ENCODE data around the gene HOXC10.

HOXC10 gene

GRCh38 chr12:53951577-53952334 lies 33.2 kb upstream of the HOXC10 start:
- no peak overlapping the region for H3K4me3 ChIP-seq (ENCODE audit: low read length)
- DNase-seq (ENCODE audit: low read depth), result no peak
- TF ChIP-seq CTCF (conservative IDR thresholded peaks at IDR 0.05; ENCODE audit: low read length), result no peak

GRCh38 chr12:53952335-53952694 lies 32.6 kb upstream of the HOXC10 start:
- H3K4me3 ChIP-seq (ENCODE audit: low read length), result no peak overlapping the region
- TF ChIP-seq CTCF (conservative IDR thresholded peaks at IDR 0.05; ENCODE audit: low read length), result no peak
- DNase-seq (ENCODE audit: low read depth), result no peak

GRCh38 chr12:53952871-53953734 lies 31.8 kb upstream of the HOXC10 start:
- no peak for DNase-seq (ENCODE audit: low read depth)
- H3K4me3 ChIP-seq (ENCODE audit: low read length), result no peak overlapping the region

GRCh38 chr12:53953831-53954693 lies 30.9 kb upstream of the HOXC10 start:
- TF ChIP-seq CTCF (conservative IDR thresholded peaks at IDR 0.05; ENCODE audit: low read length), result no peak
- H3K4me3 ChIP-seq (ENCODE audit: low read length), result no peak overlapping the region
- DNase-seq (ENCODE audit: low read depth), result no peak

More at GRCh38 chr12:53952871-53953734, 31.8 kb upstream of the HOXC10 start:
- no peak for TF ChIP-seq CTCF (conservative IDR thresholded peaks at IDR 0.05; ENCODE audit: low read length)

- no peak within 1 kb of the TSS for H3K4me3 ChIP-seq (ENCODE audit: low read length)
- no peak for TF ChIP-seq CTCF (conservative IDR thresholded peaks at IDR 0.05; ENCODE audit: low read length)
- DNase-seq (ENCODE audit: low read depth), result no peak
These were observed 30.3 kb upstream of the HOXC10 start, which contains the start of gene HOXC12 for GRCh38 chr12:53954694-53955035. Gene HOXC12, plus strand, starts transcription at chr12:53954903. Its CDS starts 27 bp downstream, at chr12:53954930.

- DNase-seq (ENCODE audit: low read depth), result no peak
- no peak overlapping the region for H3K4me3 ChIP-seq (ENCODE audit: low read length)
- no peak for TF ChIP-seq CTCF (conservative IDR thresholded peaks at IDR 0.05; ENCODE audit: low read length)
These were observed 29.7 kb upstream of the HOXC10 start for GRCh38 chr12:53955036-53955775.
